Activated CD8-positive, alpha-beta T cell treated with anti-CD3 and anti-CD28 coated beads for 36 hours (primary cell): ENCODE results near the gene MRPL51. TPM values are rescaled to one million over a fixed set of nuclear protein-coding genes. Genes with fewer than 3 reads are reported as not detected.
A peak's percentile ranks its signal among the peaks of the same experiment; 100 is the strongest.

Source experiments
- ATAC-seq: fragments of 200-7000 bp; cut with Tn5 transposase; one replicate; pipeline ENCODE4 v1.10.0; 2021; ENCODE audit warnings: mild to moderate bottlenecking, moderate library complexity
- CTCF ChIA-PET: fragments of 350-600 bp; sonication (Branson Sonifier 250); formaldehyde crosslinking; loops from one replicate; lab custom pipeline; 2021; ENCODE audit warnings: antibody characterized with exemption; lab: Charles Lee
- POLR2A ChIA-PET: fragments of 350-600 bp; sonication (Branson Sonifier 250); formaldehyde crosslinking; loops from one replicate; lab custom pipeline; 2021; ENCODE audit warnings: antibody characterized with exemption; lab: Charles Lee
- DNase-seq: peaks from one replicate; pipeline ENCODE4 v3.0.0-alpha.2; 2020
- H3K27ac Mint-ChIP-seq: one replicate; pipeline ENCODE4 v1.8.0; 2021; ENCODE audit warnings: mild to moderate bottlenecking, mixed read lengths
- H3K27me3 Mint-ChIP-seq: one replicate; pipeline ENCODE4 v1.8.0; 2021; ENCODE audit warnings: mixed read lengths
- H3K36me3 Mint-ChIP-seq: one replicate; pipeline ENCODE4 v1.8.0; 2021; ENCODE audit warnings: low read depth, mixed read lengths
- H3K4me1 Mint-ChIP-seq: one replicate; pipeline ENCODE4 v1.8.0; 2021; ENCODE audit warnings: low read depth, mixed read lengths
- H3K4me3 Mint-ChIP-seq: one replicate; pipeline ENCODE4 v1.8.0; 2021; ENCODE audit warnings: mild to moderate bottlenecking, moderate library complexity, mixed read lengths
- H3K9me3 Mint-ChIP-seq: one replicate; pipeline ENCODE4 v1.8.0; 2021; ENCODE audit warnings: mixed read lengths
- intact Hi-C: fragments of 100-400 bp; cut with micrococcal nuclease; formaldehyde crosslinking; loops from one replicate; pipeline ENCODE4 v1.10.0; 2022
- total RNA-seq, 2 experiments: library from RNA; stranded (reverse); gene quantifications; one replicate each; pipeline ENCODE4 v1.2.3, GENCODE V29; 2021
- TF ChIP-seq, protein P1 (sequence below): fragments of 200-600 bp; IDR thresholded peaks from one replicate; pipeline ENCODE4 v1.8.0; 2022; ENCODE audit warnings: antibody characterized with exemption, mild to moderate bottlenecking

MRPL51 gene
- total RNA-seq, 2 experiments from 2014 or later = 230 to 254 TPM

DNA sequence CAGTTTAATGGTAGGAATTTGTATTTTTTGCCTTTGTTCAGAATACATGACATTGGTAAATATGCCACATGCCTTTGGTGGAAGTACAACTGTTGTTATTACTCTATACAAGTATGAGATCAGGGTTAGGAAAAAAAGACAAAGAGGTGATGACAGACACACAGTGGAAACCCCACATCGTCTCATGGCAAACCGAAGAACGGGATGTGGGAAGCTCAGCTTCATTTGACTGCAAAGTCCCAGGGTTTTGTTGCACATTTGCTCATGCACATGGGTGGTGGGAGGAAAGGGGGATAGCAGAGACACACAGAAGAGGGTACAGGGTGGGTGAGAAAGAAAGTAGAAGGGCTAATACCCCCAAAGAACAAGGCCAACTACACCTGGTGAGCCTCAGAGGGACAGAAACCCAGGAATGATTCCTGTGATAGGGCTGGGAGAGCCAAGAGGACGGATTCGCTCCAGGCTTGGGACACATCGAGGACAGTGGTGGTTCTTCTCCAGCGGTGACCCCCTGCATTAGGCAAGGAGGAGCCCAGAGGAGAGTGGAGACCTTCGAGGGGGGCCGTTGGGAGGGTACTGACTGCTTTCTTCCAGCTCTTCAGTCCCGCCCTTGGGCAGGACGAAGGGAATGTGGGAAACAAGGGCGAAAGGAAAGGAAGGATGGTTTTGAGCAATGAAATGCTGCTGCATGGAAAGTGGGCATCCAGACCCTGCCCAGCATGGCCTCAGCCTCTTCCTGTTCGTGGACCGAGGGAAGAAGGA lies 30.6 kb downstream of the MRPL51 start:
- H3K4me1 Mint-ChIP-seq = peaks cover 84% of the 10 kb centered on the region
- peaks cover 95% of the 10 kb centered on the region for H3K36me3 Mint-ChIP-seq
- ChIA-PET CTCF (interaction anchor here (1.0 to 7.5 kb wide), 13 partner anchors 8 to 136 kb away, joined by 3 to 101 read pairs (median 5); partner anchors contain the start of genes TAPBPL and VAMP1), POLR2A (interaction anchor here (0.9 to 14.3 kb wide), 14 partner anchors 7 to 126 kb away, joined by 3 to 267 read pairs (median 12); partner anchors contain the start of genes CD27, GAPDH, MRPL51 and TAPBPL)
- H3K27ac Mint-ChIP-seq = peak overlapping the region; percentile 97
- DNase-seq (peak; percentile 67), ATAC-seq (peak; percentile 28)
- intact Hi-C loops = loop anchor here (2.0 to 10.0 kb wide), 2 partner anchors 36 to 128 kb away; no protein-coding TSS in a partner anchor
- TF ChIP-seq, protein P1, sequence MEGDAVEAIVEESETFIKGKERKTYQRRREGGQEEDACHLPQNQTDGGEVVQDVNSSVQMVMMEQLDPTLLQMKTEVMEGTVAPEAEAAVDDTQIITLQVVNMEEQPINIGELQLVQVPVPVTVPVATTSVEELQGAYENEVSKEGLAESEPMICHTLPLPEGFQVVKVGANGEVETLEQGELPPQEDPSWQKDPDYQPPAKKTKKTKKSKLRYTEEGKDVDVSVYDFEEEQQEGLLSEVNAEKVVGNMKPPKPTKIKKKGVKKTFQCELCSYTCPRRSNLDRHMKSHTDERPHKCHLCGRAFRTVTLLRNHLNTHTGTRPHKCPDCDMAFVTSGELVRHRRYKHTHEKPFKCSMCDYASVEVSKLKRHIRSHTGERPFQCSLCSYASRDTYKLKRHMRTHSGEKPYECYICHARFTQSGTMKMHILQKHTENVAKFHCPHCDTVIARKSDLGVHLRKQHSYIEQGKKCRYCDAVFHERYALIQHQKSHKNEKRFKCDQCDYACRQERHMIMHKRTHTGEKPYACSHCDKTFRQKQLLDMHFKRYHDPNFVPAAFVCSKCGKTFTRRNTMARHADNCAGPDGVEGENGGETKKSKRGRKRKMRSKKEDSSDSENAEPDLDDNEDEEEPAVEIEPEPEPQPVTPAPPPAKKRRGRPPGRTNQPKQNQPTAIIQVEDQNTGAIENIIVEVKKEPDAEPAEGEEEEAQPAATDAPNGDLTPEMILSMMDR = no peak
- H3K9me3 Mint-ChIP-seq = no peaks in the 10 kb centered on the region
- no peaks in the 10 kb centered on the region for H3K27me3 Mint-ChIP-seq
- H3K4me3 Mint-ChIP-seq = peak overlapping the region; percentile 76

DNA sequence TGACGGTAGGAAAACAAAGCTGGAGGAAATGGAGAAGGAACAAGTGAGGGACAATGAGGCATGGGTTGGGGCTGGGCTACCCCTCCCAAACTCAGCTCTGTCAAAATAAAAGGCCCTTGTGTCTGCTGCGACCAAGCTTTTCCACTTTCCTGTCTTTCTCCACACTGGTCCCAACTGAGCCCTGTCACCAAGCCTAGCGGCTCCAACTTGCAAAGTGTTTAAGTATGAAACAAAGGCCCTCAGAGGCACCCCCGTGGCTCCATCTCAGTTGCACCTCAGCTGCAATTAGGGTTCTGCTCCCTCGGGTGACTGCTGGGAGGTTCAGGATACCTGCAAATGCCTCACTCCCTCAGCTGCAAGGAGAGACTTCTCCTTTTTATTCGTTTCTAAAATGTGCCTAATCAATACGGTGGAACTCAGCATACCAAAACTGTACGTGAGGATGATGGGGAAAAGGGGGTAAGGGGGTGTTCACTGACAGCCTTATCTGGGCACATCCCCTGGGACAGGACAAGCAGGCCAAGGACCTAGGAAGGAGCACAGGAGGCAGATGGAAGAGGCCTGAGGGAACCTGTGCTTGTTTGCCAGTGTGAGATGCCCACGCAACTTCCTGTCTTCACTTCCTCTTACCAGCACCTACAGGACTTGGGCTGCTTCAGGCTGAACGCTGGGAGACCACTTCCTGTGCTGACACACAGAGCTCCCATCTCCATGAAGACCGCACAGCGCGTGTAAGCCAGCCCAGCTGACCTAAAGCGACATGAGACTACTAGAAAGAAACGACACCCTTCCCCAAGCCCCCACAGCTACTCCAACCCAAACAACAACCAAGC lies 31.4 kb downstream of the MRPL51 start:
- POLR2A ChIA-PET = interaction anchor here (0.9 to 14.3 kb wide), 16 partner anchors 8 to 143 kb away, joined by 3 to 267 read pairs (median 10); partner anchors contain the start of genes CD27, GAPDH, MRPL51 and TAPBPL
- CTCF ChIA-PET = interaction anchor here (1.0 to 7.5 kb wide), 14 partner anchors 9 to 135 kb away, joined by 3 to 101 read pairs (median 4); partner anchors contain the start of genes CD27, TAPBPL and VAMP1
- ATAC-seq (peak; percentile 81), DNase-seq (peak; percentile 96)
- Mint-ChIP-seq H3K4me3 (peak overlapping the region; percentile 76), H3K36me3 (peaks cover 94% of the 10 kb centered on the region), H3K9me3 (no peaks in the 10 kb centered on the region), H3K27ac (peak overlapping the region; percentile 97), H3K4me1 (peaks cover 83% of the 10 kb centered on the region), H3K27me3 (no peaks in the 10 kb centered on the region)
- intact Hi-C loops = loop anchor here (2.0 to 10.0 kb wide), 2 partner anchors 35 to 127 kb away; no protein-coding TSS in a partner anchor
- TF ChIP-seq, protein P1 = no peak

DNA sequence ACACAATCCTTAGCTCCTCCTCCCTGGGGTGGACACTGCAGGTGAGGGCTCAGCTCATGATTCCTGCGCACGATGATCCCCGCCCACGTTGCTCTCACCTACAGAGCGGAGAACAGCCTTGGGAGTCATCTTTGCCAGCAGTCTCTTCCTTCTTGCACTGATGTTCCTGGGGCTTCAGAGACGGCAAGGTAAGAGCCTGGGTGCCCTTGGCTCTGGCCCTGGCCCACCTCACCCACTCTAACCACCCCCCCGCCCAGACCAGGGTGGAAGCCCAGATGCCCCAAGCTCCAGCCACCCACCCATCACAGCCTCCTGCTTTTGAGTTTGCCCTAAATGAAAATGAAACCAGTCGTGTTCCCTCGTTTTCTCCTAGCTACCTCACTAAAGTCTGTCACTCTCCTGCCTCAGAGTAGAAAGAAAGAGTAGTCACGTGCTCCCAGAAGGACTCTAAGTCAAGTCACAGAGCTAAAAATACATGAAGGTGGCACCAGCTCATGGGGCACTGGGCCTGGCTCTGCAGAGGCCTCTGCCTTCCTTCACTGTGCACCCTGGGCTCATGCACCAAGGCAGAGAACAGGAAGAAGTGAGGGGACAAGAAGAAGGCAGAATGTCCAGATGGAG lies 32.2 kb downstream of the MRPL51 start:
- ChIA-PET POLR2A (interaction anchor here (0.9 to 14.3 kb wide), 16 partner anchors 9 to 142 kb away, joined by 3 to 267 read pairs (median 10); partner anchors contain the start of genes CD27, GAPDH, MRPL51 and TAPBPL), CTCF (interaction anchor here (0.9 to 7.5 kb wide), 12 partner anchors 9 to 135 kb away, joined by 3 to 101 read pairs (median 4); partner anchors contain the start of genes CD27, TAPBPL and VAMP1)
- H3K9me3 Mint-ChIP-seq = no peaks in the 10 kb centered on the region
- peak overlapping the region; percentile 97 for H3K27ac Mint-ChIP-seq
- peak; percentile 64 for DNase-seq
- intact Hi-C loops = loop anchor here (10.0 kb wide), 1 partner anchor 126 kb away; no protein-coding TSS in a partner anchor
- peaks cover 80% of the 10 kb centered on the region for H3K4me1 Mint-ChIP-seq
- peak overlapping the region; percentile 76 for H3K4me3 Mint-ChIP-seq
- TF ChIP-seq, protein P1 = no peak
- ATAC-seq = peak; percentile 16
- peaks cover 91% of the 10 kb centered on the region for H3K36me3 Mint-ChIP-seq
- H3K27me3 Mint-ChIP-seq = no peaks in the 10 kb centered on the region

DNA sequence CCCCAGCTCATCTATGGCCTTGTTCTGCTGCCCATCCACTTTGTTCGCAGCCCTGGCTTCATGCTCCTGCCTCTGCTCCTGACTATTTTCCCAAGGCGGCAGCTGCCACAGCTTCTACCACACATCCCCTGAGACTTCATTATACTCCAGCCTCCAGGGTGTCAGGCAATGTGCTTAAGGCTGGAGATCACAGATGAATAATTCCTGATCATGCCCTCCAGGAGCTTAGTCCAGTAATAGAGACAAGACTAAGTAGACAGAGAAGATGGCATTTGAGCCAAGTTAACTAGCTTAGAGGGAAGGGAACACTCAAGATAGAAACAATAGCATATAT lies 34.1 kb downstream of the MRPL51 start:
- no peak for DNase-seq
- peaks cover 92% of the 10 kb centered on the region for H3K36me3 Mint-ChIP-seq
- H3K4me3 Mint-ChIP-seq = peak overlapping the region; percentile 11

More for the DNA sequence above, 34.1 kb downstream of the MRPL51 start:
- intact Hi-C loops = no loop called here
- no peaks in the 10 kb centered on the region for H3K27me3 Mint-ChIP-seq
- ChIA-PET POLR2A (interaction anchor here (1.1 to 14.3 kb wide), 6 partner anchors 10 to 77 kb away, joined by 3 to 267 read pairs (median 72); partner anchors contain the start of genes CD27, GAPDH and VAMP1), CTCF (interaction anchor here (0.8 to 6.6 kb wide), 3 partner anchors 16 to 79 kb away, joined by 4 to 101 read pairs (median 8); no protein-coding TSS in a partner anchor)
- H3K4me1 Mint-ChIP-seq = peaks cover 80% of the 10 kb centered on the region
- H3K9me3 Mint-ChIP-seq = no peaks in the 10 kb centered on the region
- peak overlapping the region; percentile 60 for H3K27ac Mint-ChIP-seq
- ATAC-seq = no peak
- TF ChIP-seq, protein P1 = no peak
